K562 (cell line): ENCODE data around the gene KCNG1. TPM values are rescaled to one million over a fixed set of nuclear protein-coding genes. Genes with fewer than 3 reads are reported as not detected.
A peak's percentile ranks its signal among the peaks of the same experiment; 100 is the strongest.

ENCODE experiments used
- BACH1 ChIP-seq: fragments of 200-800 bp; sonication (Bioruptor generic); IDR thresholded peaks from 2 replicates; pipeline ENCODE4 v1.6.1; 2016; ENCODE audit warnings: missing genetic modification characterization, missing compliant biosample characterization
- BDP1 ChIP-seq: IDR thresholded peaks from 3 replicates; pipeline ENCODE4 v1.6.1; 2011; ENCODE audit not compliant: insufficient read length, insufficient read depth
- CBX1 ChIP-seq: sonication (generic); IDR thresholded peaks from 2 replicates; pipeline ENCODE4 v1.6.1; 2016; ENCODE audit warnings: antibody characterized with exemption, low read depth, mild to moderate bottlenecking
- CLOCK ChIP-seq: fragments of 250-450 bp; sonication (Bioruptor Pico); IDR thresholded peaks from 2 replicates; pipeline ENCODE4 v1.4.0; 2020; ENCODE audit warnings: mild to moderate bottlenecking, moderate library complexity, borderline replicate concordance
- ETS2 ChIP-seq: IDR thresholded peaks from 2 replicates; pipeline ENCODE4 v1.6.1; 2016; ENCODE audit warnings: borderline replicate concordance, missing genetic modification characterization, mild to moderate bottlenecking, moderate library complexity, missing compliant biosample characterization; ENCODE audit not compliant: poor library complexity, severe bottlenecking
- HOMEZ ChIP-seq: fragments of 250-450 bp; sonication (Bioruptor Pico); IDR thresholded peaks from 2 replicates; pipeline ENCODE4 v1.4.0; 2020; ENCODE audit warnings: mild to moderate bottlenecking, moderate library complexity
- HOXB6 ChIP-seq: fragments of 250-450 bp; sonication (Bioruptor Pico); IDR thresholded peaks from 2 replicates; pipeline ENCODE4 v1.5.1; 2022; ENCODE audit warnings: mild to moderate bottlenecking, borderline replicate concordance
- JUNB ChIP-seq: fragments of 450-650 bp; formaldehyde crosslinking; conservative IDR thresholded peaks from 2 replicates; pipeline ENCODE4 v1.4.0; 2020; ENCODE audit warnings: mild to moderate bottlenecking
- KDM5B ChIP-seq: fragments of 200-600 bp; sonication (generic); IDR thresholded peaks from 2 replicates; pipeline ENCODE4 v1.6.1; 2012; ENCODE audit warnings: low read depth, mild to moderate bottlenecking, moderate library complexity, low read length, control low read depth, inconsistent platforms; ENCODE audit not compliant: insufficient replicate concordance
- PCBP1 ChIP-seq: fragments of 200-400 bp; formaldehyde crosslinking; IDR thresholded peaks from 2 replicates; pipeline ENCODE4 v1.6.1; 2018; ENCODE audit warnings: mild to moderate bottlenecking, low read depth, low read length; ENCODE audit not compliant: poor library complexity, severe bottlenecking
- POLR2H ChIP-seq: IDR thresholded peaks from 2 replicates; pipeline ENCODE4 v1.6.1; 2016; ENCODE audit warnings: missing genetic modification characterization, low read depth, mild to moderate bottlenecking, control low read depth, missing compliant biosample characterization, moderate library complexity
- SMAD1 ChIP-seq: fragments of 150-350 bp; IDR thresholded peaks from 2 replicates; pipeline ENCODE4 v1.6.1; 2014; ENCODE audit warnings: low read length, low read depth; ENCODE audit not compliant: partially characterized antibody
- SRF ChIP-seq, 2 experiments: fragments of 250-450, 450-650 bp in 1 of 2; sonication (Bioruptor Pico) in 1 of 2; sonication (generic) in 1 of 2; formaldehyde crosslinking; IDR thresholded peaks; 2 replicates each; pipeline versions ENCODE4 v1.5.0 to v1.5.1; 2020 to 2022; ENCODE audit warnings: mild to moderate bottlenecking in 1 of 2, missing genetic modification reagents in 1 of 2
- TAF1 ChIP-seq: IDR thresholded peaks from 2 replicates; pipeline ENCODE4 v1.6.1; 2011; ENCODE audit warnings: mild to moderate bottlenecking, low read length, moderate library complexity; ENCODE audit not compliant: insufficient read depth, control insufficient read depth, severe bottlenecking; ENCODE audit errors: extremely low read depth
- TAF9B ChIP-seq: fragments of 450-650 bp; IDR thresholded peaks from 2 replicates; pipeline ENCODE4 v1.6.1; 2018; ENCODE audit warnings: mild to moderate bottlenecking; ENCODE audit not compliant: partially characterized antibody
- TBP ChIP-seq: optimal IDR thresholded peaks from 2 replicates; pipeline ENCODE3; 2011; ENCODE audit warnings: low read depth, low read length, improper control_type of control experiment
- USF1 ChIP-seq: sonication (generic); formaldehyde crosslinking; IDR thresholded peaks from 2 replicates; pipeline ENCODE4 v1.9.0; 2022; ENCODE audit warnings: mild to moderate bottlenecking, missing genetic modification reagents
- ZNF224 ChIP-seq: sonication (generic); formaldehyde crosslinking; IDR thresholded peaks from 2 replicates; pipeline ENCODE4 v1.8.0; 2022; ENCODE audit warnings: mild to moderate bottlenecking, missing genetic modification reagents
- ZNF507 ChIP-seq: conservative IDR thresholded peaks from 2 replicates; pipeline ENCODE4 v1.6.1; 2017; ENCODE audit warnings: missing genetic modification characterization, missing compliant biosample characterization
- ZNF589 ChIP-seq: fragments of 200-800 bp; sonication (Bioruptor generic); IDR thresholded peaks from 2 replicates; pipeline ENCODE4 v1.6.1; 2016; ENCODE audit warnings: low read depth, missing genetic modification characterization, missing compliant biosample characterization
- polyA plus RNA-seq, 8 experiments: library from polyadenylated mRNA; depleted of rRNA in 4 of 8; stranded (reverse) in 5 of 8; unstranded in 3 of 8; fragments of >200 nt; fragmentation: Nextera tagmentation in 2 of 8; fragmentation: Illumina TruSeq in 1 of 8; extraction: Ambion mirVana in 2 of 8; extraction: Trizol in 1 of 8; gene quantifications; 2 replicates each; pipeline versions ENCODE4 v1.2.1 to v1.2.3, GENCODE V29; 2011 to 2014; ENCODE audit warnings: inconsistent platforms in 1 of 8, missing spikeins in 1 of 8
- total RNA-seq, 7 experiments: library from RNA; depleted of rRNA in 6 of 7; stranded (reverse); fragments of >200 nt in 6 of 7; fragmentation: Illumina TruSeq in 2 of 7; extraction: Trizol in 2 of 7; gene quantifications; 2 replicates each; pipeline versions ENCODE4 v1.2.1 to v1.2.3, GENCODE V29; 2011 to 2021; ENCODE audit warnings: low replicate concordance in 1 of 7
- TF ChIP-seq, protein P1 (sequence below): fragments of 250-450 bp; sonication (Bioruptor Pico); IDR thresholded peaks from 2 replicates; pipeline ENCODE4 v1.8.0; 2021; ENCODE audit warnings: moderate library complexity, mild to moderate bottlenecking, inconsistent platforms

KCNG1 gene
- total and polyA plus RNA-seq, 9 of the 15 experiments (the other 6 are each of a cell fraction or from before 2014, with no cell fraction given) = 0.06 to 1.5 (median 0.22) TPM; not detected in 2

- TF ChIP-seq, protein P1, sequence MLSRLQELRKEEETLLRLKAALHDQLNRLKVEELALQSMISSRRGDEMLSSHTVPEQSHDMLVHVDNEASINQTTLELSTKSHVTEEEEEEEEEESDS (CRISPR knock-in tag) = no peak
- TF ChIP-seq TAF1 = peak; percentile 100
- TF ChIP-seq TBP = peak; percentile 98
- no peak for TF ChIP-seq CLOCK (CRISPR knock-in tag)
- TF ChIP-seq USF1 (CRISPR knock-in tag) = 0 out of 2 replicates have a peak, but pooled peaks have one; percentile 12
- TF ChIP-seq ZNF507 = no peak
- TF ChIP-seq SMAD1 = peak; percentile 92
- no peak for TF ChIP-seq ETS2 (tag)
- TF ChIP-seq ZNF589 (CRISPR knock-in tag) = no peak
- no peak for TF ChIP-seq BACH1 (tag)
- 0 out of 2 replicates have a peak, but pooled peaks have one; percentile 55 for TF ChIP-seq ZNF224 (CRISPR knock-in tag)
- no peak for TF ChIP-seq PCBP1
- peak; percentile 92 for TF ChIP-seq POLR2H (tag)
- no peak for TF ChIP-seq HOMEZ (CRISPR knock-in tag)
- no peak for TF ChIP-seq JUNB (CRISPR knock-in tag)
- 0 out of 2 replicates have a peak, but pooled peaks have one; percentile 42 for TF ChIP-seq CBX1
- TF ChIP-seq BDP1 = no peak
- peak; percentile 99 for TF ChIP-seq TAF9B
- TF ChIP-seq HOXB6 (CRISPR knock-in tag) = no peak
- no peak for TF ChIP-seq SRF (CRISPR knock-in tag; IDR thresholded peaks at IDR 0.05)
- peak; percentile 98 for TF ChIP-seq KDM5B
Measured at GRCh38 chr20:50957798-50958614, 64.9 kb downstream of the KCNG1 start, which contains the start of gene DPM1 (continued).
